Measurements from ENCODE around the gene DLG5. TPM values are rescaled to one million over a fixed set of nuclear protein-coding genes. Genes with fewer than 3 reads are reported as not detected.

The DLG5 gene
- total RNA-seq, 2 donors from 2014 or later: 9.7 to 13.1 TPM

DNA sequence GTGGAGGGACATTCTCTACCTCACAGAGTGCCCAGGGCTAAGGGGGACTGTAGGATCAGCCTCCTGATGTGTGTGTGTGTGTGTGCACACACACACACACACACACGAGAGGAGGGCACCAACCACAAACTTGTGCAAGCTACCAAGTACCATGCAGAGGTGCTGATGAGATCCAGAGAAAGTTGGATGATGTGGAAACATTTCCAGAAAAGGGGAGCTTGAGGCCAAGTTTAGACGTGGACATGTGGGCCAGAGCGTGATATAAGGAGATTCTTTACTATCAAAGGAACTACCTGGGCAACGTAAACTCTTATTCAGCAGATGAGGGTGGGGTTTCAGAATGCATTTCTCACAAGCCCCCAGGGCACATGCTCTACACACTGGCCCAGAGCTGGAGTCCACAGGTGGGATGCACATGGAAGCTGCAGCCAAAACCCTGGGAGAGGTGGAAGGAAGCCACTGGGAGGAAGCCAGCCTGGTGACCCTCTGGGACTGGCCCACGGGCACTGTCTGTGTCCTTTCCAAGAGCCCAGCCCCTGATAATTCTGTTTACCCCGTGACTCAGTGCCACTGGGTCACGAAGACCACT is 53.5 kb downstream of the DLG5 start:
- no peaks in the 10 kb centered on the region for H3K27me3 Mint-ChIP-seq
- H3K36me3 Mint-ChIP-seq (ENCODE audit: low read depth): no peaks in the 10 kb centered on the region
- H3K4me1 Mint-ChIP-seq: peaks cover 9% of the 10 kb centered on the region
- DNase-seq (no peak), ATAC-seq (no peak)
- H3K4me3 Mint-ChIP-seq: no peak overlapping the region
- H3K27ac Mint-ChIP-seq: peak overlapping the region; percentile 43
- no peaks in the 10 kb centered on the region for H3K9me3 ChIP-seq (ENCODE audit: control insufficient read depth, low read length, poor library complexity, severe bottlenecking)

DNA sequence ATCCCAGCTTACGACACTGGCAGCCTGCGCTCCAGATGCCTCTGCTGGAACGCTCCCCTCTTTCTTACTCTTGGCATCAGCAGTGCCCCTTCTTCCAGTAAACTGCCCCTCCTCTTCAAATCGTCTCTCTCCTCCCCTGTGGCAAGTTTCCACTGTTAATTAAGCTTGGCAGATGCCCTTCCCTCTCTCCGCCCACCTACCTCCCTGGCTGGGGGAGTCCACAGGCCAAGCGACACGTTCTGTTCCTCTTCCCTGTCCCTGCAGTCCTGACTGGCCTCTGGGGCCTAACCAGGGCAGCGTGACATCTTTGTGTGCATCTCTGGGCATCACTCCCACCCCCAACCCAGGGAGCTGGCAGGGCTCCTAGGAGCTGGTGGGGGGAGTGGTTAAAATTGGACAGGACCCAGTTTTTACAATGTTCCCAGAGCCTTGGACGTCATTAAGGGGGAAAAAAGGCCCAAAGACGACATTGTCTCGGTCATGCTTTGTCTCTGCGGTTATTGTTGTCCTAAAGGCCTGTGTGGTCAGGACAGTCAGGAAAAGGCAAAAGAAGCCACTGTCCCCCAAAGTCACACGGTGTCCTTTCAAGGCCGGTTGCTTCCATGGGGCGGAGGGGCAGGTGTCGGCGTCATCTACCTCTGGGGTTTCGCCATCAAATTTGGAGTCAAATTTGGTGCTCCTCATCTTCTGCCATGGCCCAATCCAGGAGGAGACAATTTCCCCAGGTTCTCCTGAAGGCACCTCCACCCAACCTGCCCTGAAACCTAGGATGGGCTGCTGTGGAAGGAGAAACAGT is 54.2 kb downstream of the DLG5 start:
- Mint-ChIP-seq H3K36me3 (ENCODE audit: low read depth) (no peaks in the 10 kb centered on the region), H3K27ac (no peak overlapping the region)
- ATAC-seq: no peak

DNA sequence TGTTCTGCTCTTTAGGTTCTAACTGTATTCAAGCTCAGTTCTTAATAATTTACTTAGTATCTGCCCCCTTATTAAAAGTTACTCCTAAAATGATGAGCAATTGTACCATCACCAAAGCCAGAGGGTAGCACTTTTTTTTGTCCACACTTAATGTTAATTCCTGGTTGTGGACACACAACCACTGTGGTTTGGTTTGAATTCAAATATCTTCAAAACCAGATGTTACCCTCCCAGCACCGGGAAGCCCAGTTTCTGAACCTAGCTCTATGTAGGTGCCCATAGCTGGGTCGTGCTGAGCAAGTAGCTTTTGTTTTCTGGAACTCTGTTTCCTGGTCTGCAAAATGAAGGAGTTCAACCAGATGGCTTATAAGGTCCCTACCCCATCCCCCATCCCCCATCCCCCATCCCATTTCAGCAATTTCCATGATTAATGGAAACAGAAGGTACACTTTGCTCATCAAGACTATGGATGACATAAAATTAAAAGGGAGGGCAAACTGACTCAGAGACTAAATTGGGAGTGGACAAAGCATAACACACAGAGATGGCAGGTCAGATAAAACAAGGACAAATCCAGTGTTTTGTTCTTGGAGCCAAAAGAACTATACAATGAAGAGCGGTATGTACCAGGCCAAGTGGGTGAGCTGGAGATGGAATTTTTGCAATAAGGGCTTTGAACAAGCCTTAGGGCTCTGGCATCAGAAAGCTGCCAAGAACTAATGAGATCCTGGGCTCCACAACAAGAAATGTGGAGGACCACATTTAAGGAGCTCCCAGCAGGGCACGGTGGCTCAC is 56.7 kb downstream of the DLG5 start:
- H3K4me1 Mint-ChIP-seq: peaks cover 11% of the 10 kb centered on the region
- H3K36me3 Mint-ChIP-seq (ENCODE audit: low read depth): no peaks in the 10 kb centered on the region
- H3K9me3 ChIP-seq (ENCODE audit: control insufficient read depth, low read length, poor library complexity, severe bottlenecking): no peaks in the 10 kb centered on the region
- no peak for DNase-seq
- H3K27ac Mint-ChIP-seq: no peak overlapping the region
- ATAC-seq: no peak
- H3K4me3 Mint-ChIP-seq: no peak overlapping the region
- no peaks in the 10 kb centered on the region for H3K27me3 Mint-ChIP-seq

More for the DNA sequence above, 54.2 kb downstream of the DLG5 start:
- H3K27me3 Mint-ChIP-seq: no peaks in the 10 kb centered on the region
- DNase-seq: no peak
- no peak overlapping the region for H3K4me3 Mint-ChIP-seq
- no peaks in the 10 kb centered on the region for H3K9me3 ChIP-seq (ENCODE audit: control insufficient read depth, low read length, poor library complexity, severe bottlenecking)
- H3K4me1 Mint-ChIP-seq: peaks cover 6% of the 10 kb centered on the region

DNA sequence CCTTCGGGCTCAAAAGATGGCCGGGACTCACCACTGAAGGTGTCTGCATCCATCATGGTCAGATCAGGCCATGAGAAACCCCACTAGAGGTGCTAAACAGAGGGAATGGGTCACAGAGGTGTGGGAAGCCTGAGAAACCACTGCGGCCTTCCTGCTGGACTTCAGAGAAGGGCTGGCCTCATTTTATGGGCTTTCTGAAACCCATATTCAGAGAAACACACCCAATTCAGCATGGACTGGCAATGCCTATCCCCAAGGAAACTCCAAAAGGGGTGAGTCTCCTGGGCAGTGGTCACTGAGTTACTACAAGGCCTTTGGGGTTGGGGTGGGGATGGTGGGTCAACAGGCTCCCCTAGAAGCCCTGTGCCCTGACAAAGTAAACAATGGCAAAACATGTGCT is 58.0 kb downstream of the DLG5 start:
- DNase-seq (no peak), ATAC-seq (no peak)
- no peaks in the 10 kb centered on the region for H3K9me3 ChIP-seq (ENCODE audit: control insufficient read depth, low read length, poor library complexity, severe bottlenecking)
- no peak overlapping the region for H3K4me3 Mint-ChIP-seq
- no peaks in the 10 kb centered on the region for H3K27me3 Mint-ChIP-seq
- peaks cover 8% of the 10 kb centered on the region for H3K4me1 Mint-ChIP-seq
- no peak overlapping the region for H3K27ac Mint-ChIP-seq
- H3K36me3 Mint-ChIP-seq (ENCODE audit: low read depth): no peaks in the 10 kb centered on the region

DNA sequence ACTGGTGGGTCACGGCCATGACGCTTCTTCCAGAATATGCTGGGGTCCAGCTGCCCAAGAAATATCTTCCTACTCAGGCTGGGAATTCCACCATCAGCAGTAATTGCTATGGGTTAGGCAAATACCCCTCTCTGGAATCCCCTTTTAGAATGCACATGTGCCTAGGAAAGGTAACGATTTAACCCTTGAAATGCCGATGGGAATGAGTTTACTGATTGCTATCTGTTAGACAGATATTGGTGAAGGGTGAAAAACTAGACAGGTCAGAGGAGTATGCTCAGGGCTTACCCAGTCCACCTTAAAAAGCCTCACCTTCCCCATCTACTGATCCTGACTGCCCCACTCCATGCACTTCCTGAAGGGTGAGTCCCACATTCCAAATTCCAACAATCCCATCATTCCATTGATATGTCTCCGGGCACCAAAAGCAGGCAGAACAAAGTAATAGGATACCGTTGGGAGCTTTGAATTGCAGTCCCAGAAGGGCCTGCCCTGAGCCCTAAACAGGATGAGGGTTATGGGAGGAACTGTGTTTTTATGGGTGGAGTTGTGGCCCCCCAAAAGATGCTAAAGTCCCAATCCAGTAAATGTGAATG is 59.3 kb downstream of the DLG5 start:
- Mint-ChIP-seq H3K27me3 (no peaks in the 10 kb centered on the region), H3K4me3 (no peak overlapping the region), H3K4me1 (peaks cover 5% of the 10 kb centered on the region), H3K36me3 (ENCODE audit: low read depth) (no peaks in the 10 kb centered on the region), H3K27ac (no peak overlapping the region)
- no peak for DNase-seq
- no peak for ATAC-seq
- H3K9me3 ChIP-seq (ENCODE audit: control insufficient read depth, low read length, poor library complexity, severe bottlenecking): no peaks in the 10 kb centered on the region

DNA sequence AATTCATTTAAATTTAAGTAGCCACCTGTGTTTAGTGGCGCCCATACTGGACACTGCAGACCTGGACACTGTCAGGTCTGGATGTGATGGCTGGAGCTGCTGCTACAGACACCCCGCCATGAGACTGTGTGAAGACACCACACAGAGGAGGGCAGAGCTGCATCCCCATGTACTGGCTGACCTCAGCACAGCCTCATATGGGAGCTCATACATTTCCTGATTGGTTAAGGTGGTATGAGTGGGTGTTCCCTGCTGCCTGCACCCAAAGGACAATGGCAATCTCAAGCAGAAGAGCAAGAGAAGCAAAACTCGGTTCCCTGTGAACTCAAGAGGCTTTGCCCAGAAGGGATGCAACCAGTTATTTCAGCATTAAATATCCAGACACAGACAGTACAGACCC is 60.0 kb downstream of the DLG5 start:
- no peak for ATAC-seq
- H3K4me3 Mint-ChIP-seq: no peak overlapping the region
- H3K27ac Mint-ChIP-seq: no peak overlapping the region
- H3K36me3 Mint-ChIP-seq (ENCODE audit: low read depth): no peaks in the 10 kb centered on the region
- no peaks in the 10 kb centered on the region for H3K27me3 Mint-ChIP-seq
- peaks cover 5% of the 10 kb centered on the region for H3K4me1 Mint-ChIP-seq
- DNase-seq: no peak
- H3K9me3 ChIP-seq (ENCODE audit: control insufficient read depth, low read length, poor library complexity, severe bottlenecking): no peaks in the 10 kb centered on the region

DNA sequence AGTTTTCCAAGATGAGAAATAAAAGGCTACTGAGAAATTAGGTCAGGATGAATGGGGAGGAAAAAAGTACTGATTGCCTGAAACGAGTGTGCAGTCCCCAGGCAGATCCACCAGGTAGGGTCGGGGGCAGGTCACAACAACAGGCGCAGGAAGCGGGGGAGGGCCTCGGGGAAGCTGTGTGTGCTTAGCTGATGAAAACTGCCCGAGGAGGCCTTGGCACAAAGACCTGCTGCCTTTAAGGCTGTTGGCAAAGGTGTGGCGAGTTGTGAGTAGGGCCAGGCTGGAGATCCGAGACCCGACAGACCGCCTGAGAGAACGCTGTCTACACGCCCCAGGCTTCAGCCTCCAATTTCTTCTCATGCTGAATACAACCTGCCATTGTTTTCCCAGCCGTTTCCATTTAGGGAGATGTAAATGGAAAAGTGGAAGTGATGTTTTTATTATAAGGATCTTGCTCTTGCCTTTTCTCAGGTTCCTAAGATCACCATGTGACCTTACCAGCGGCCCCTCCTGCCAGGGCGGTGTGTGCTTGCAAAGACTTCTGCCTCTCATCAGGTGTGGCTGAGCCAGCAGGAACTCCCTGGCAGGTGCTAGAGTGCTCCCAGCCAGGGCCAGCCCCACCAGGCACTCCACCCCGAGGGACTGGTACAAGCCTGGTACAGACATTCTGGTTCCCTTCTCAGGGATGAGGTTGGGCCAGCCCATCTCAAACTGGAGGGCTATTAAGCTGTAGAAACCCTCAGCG is 60.8 kb downstream of the DLG5 start:
- Mint-ChIP-seq H3K4me3 (no peak overlapping the region), H3K27me3 (no peaks in the 10 kb centered on the region), H3K27ac (no peak overlapping the region), H3K36me3 (ENCODE audit: low read depth) (no peaks in the 10 kb centered on the region), H3K4me1 (peaks cover 5% of the 10 kb centered on the region)
- DNase-seq (no peak), ATAC-seq (no peak)
- no peaks in the 10 kb centered on the region for H3K9me3 ChIP-seq (ENCODE audit: control insufficient read depth, low read length, poor library complexity, severe bottlenecking)

DNA sequence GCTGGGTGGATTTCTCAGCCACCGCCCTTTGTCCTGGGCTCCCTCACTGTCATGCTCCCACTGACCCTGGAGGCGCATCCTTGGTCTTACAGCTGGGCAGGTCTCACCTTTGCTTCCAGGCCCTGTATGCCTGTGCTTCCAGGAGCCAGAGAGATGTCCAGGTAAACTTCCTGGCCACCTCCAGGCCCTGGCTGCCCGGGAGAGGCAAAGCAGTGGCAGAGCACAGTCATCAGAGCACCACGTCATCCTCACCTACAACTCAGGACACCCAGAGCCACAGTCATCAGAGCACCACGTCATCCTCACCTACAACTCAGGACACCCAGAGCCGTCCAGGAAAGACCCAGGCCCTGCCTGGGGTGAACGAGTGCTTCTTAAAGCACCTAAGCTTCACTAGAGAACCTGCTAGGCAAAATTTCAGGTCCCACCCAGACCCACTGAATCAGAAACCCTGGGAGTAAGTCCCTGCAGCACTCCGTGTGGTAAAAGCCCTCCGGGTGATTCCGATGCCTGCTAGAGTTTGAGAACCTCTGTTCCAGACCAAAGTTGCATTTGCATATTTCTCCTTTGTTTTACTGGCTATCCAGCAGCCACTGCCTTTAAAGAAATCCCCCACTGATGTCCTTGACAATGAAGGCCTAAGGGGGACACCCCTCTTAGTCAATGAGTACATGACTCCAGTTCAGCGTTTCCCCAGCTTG is 62.3 kb downstream of the DLG5 start:
- H3K4me3 Mint-ChIP-seq: no peak overlapping the region
- H3K4me1 Mint-ChIP-seq: peaks cover 5% of the 10 kb centered on the region
- ATAC-seq (no peak), DNase-seq (no peak)
- no peaks in the 10 kb centered on the region for H3K27me3 Mint-ChIP-seq
- no peaks in the 10 kb centered on the region for H3K36me3 Mint-ChIP-seq (ENCODE audit: low read depth)
- no peaks in the 10 kb centered on the region for H3K9me3 ChIP-seq (ENCODE audit: control insufficient read depth, low read length, poor library complexity, severe bottlenecking)
- peak overlapping the region; percentile 24 for H3K27ac Mint-ChIP-seq

DNA sequence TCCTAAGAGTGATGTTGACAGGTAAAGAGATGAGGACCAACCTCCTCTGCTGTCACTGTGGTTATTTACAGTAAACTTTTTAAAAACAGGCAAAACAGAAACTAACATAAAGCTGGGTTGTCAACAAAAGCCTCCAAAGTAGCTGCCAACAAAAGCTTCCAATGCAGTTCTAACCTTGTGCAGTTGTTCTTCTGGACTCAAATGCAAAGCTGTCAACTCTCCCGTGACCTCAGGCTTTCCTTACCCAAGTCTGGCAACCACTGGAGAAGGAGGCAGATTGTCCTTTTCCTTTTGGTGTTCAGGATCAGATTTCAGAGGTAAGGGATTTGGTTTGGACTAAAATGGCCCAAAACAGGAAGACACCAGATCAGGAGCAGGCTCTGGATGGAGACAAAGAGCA is 63.1 kb downstream of the DLG5 start:
- no peaks in the 10 kb centered on the region for H3K27me3 Mint-ChIP-seq
- no peak for ATAC-seq
- H3K4me3 Mint-ChIP-seq: no peak overlapping the region
- peaks cover 5% of the 10 kb centered on the region for H3K4me1 Mint-ChIP-seq
- no peaks in the 10 kb centered on the region for H3K36me3 Mint-ChIP-seq (ENCODE audit: low read depth)
- DNase-seq: no peak
- H3K9me3 ChIP-seq (ENCODE audit: control insufficient read depth, low read length, poor library complexity, severe bottlenecking): no peaks in the 10 kb centered on the region
- H3K27ac Mint-ChIP-seq: peak overlapping the region; percentile 24

DNA sequence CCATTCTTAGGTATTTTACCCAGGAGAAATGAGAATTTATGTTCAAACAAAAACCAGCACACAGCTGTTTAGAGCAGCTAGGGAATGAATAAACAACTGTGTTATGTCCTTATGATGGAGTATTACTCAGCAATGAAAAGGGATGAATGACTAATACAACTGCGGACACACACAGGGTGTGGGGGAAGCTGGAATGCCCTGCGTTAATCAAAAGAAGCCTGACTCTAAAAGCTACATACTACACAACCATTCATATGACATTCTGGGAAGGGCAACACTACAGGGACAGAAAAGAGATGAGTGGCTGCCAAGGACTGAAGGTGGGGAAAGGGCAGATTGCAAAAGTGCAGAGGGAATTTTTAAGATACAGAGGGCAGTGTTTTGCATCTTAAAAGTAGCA is 64.0 kb downstream of the DLG5 start:
- H3K27me3 Mint-ChIP-seq: no peaks in the 10 kb centered on the region
- H3K4me1 Mint-ChIP-seq: peaks cover 5% of the 10 kb centered on the region
- H3K9me3 ChIP-seq (ENCODE audit: control insufficient read depth, low read length, poor library complexity, severe bottlenecking): no peaks in the 10 kb centered on the region
- H3K36me3 Mint-ChIP-seq (ENCODE audit: low read depth): no peaks in the 10 kb centered on the region
- H3K4me3 Mint-ChIP-seq: no peak overlapping the region
- ATAC-seq: no peak
- no peak for DNase-seq
- no peak overlapping the region for H3K27ac Mint-ChIP-seq

DNA sequence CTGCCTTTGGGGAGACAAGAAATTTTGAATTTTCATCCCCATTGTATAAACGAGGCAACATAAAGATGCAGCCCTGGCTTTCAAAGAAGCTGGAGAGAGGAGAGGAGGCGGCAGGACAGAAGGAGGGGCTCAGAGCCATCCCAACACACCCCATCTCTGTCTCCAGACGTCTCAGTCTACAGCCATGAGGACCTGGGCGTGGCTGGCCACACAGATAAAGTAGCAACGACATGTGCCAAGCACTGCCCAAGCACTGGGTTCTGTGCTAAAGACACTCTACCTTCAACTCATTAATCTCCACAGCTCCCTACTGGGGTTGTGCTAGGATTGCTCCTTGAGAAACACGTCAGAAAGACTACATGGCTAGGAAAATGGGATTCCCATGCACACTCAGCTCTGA is 65.2 kb downstream of the DLG5 start:
- ATAC-seq (no peak), DNase-seq (no peak)
- no peaks in the 10 kb centered on the region for H3K36me3 Mint-ChIP-seq (ENCODE audit: low read depth)
- no peaks in the 10 kb centered on the region for H3K27me3 Mint-ChIP-seq
- H3K9me3 ChIP-seq (ENCODE audit: control insufficient read depth, low read length, poor library complexity, severe bottlenecking): no peaks in the 10 kb centered on the region
- H3K27ac Mint-ChIP-seq: no peak overlapping the region
- peaks cover 5% of the 10 kb centered on the region for H3K4me1 Mint-ChIP-seq
- H3K4me3 Mint-ChIP-seq: no peak overlapping the region

DNA sequence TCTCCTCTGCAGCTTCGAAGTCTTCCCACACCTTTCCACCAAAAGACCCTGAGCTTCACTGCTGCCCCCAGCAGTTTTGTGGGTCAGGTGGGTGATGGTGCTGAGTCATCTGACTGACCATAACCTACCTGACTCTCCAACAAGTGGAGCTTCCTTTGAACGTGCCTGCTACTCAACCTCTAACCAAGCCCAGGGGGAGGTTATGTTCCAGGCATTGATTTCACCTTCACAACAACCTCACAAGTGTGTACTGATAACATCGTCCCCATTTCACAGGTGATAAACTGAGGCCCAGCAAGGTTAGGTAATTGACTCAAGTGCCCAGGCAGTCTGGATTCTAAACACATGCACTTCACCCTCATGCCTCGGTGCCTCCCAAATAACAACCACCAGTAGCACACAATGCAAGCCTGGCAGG is 66.7 kb downstream of the DLG5 start:
- ATAC-seq: no peak
- H3K36me3 Mint-ChIP-seq (ENCODE audit: low read depth): no peaks in the 10 kb centered on the region
- H3K27ac Mint-ChIP-seq: no peak overlapping the region
- H3K27me3 Mint-ChIP-seq: no peaks in the 10 kb centered on the region
- no peak overlapping the region for H3K4me3 Mint-ChIP-seq
- no peaks in the 10 kb centered on the region for H3K4me1 Mint-ChIP-seq
- H3K9me3 ChIP-seq (ENCODE audit: control insufficient read depth, low read length, poor library complexity, severe bottlenecking): no peaks in the 10 kb centered on the region
- no peak for DNase-seq

Data from T-helper 17 cell (primary cell).